CD1c-positive myeloid dendritic cell (primary cell): Measurements from ENCODE around the gene CYTL1.
A peak's percentile ranks its signal among the peaks of the same experiment; 100 is the strongest.
"Not testable (repeated sequence)": the region's sequence is repeated elsewhere in the genome, so short reads cannot be mapped to it uniquely, and the experiment has no call there.

Experiments
- DNase-seq: peaks from one replicate; pipeline ENCODE4 v3.0.0-alpha.2; 2016; ENCODE audit errors: extremely low spot score

The CYTL1 gene

GRCh38 chr4:5033281-5033841 is 14.1 kb upstream of the CYTL1 start:
- peak; percentile 36 for DNase-seq

GRCh38 chr4:5032813-5033212 is 13.6 kb upstream of the CYTL1 start:
- no peak for DNase-seq

- no peak for DNase-seq
Measured at GRCh38 chr4:5030927-5031326, 11.7 kb upstream of the CYTL1 start.

- no peak for DNase-seq
Measured at GRCh38 chr4:5030221-5030620, 11.0 kb upstream of the CYTL1 start.

GRCh38 chr4:5029447-5029846 is 10.2 kb upstream of the CYTL1 start:
- DNase-seq = no peak

GRCh38 chr4:5028480-5028879 is 9.2 kb upstream of the CYTL1 start:
- no peak for DNase-seq

- DNase-seq = no peak
Measured at GRCh38 chr4:5027346-5027745, 8.1 kb upstream of the CYTL1 start.

GRCh38 chr4:5026371-5026770 is 7.1 kb upstream of the CYTL1 start:
- no peak for DNase-seq

GRCh38 chr4:5024673-5025072 is 5.4 kb upstream of the CYTL1 start:
- DNase-seq = no peak

GRCh38 chr4:5021546-5021945 is 2.3 kb upstream of the CYTL1 start:
- no peak for DNase-seq

GRCh38 chr4:5020341-5020740 is 1.1 kb upstream of the CYTL1 start:
- no peak for DNase-seq

- DNase-seq = no peak
Measured at GRCh38 chr4:5019796-5020195, 538 bp upstream of the CYTL1 start.

- no peak for DNase-seq
Measured at GRCh38 chr4:5018603-5019002, 655 bp downstream of the CYTL1 start.

- no peak for DNase-seq
Measured at GRCh38 chr4:5018096-5018495, 1.2 kb downstream of the CYTL1 start.

GRCh38 chr4:5014007-5014682 is 5.1 kb downstream of the CYTL1 start:
- DNase-seq = no peak

GRCh38 chr4:5012958-5013357 is 6.3 kb downstream of the CYTL1 start:
- no peak for DNase-seq

GRCh38 chr4:5012244-5012898 is 6.9 kb downstream of the CYTL1 start:
- no peak for DNase-seq

GRCh38 chr4:5010984-5011383 is 8.3 kb downstream of the CYTL1 start:
- no peak for DNase-seq

GRCh38 chr4:5009796-5010195 is 9.5 kb downstream of the CYTL1 start:
- DNase-seq = no peak

- DNase-seq = not testable (repeated sequence)
Measured at GRCh38 chr4:5006932-5007331, 12.3 kb downstream of the CYTL1 start.

- no peak for DNase-seq
Measured at GRCh38 chr4:5004496-5004895, 14.8 kb downstream of the CYTL1 start.

GRCh38 chr4:5003918-5004317 is 15.3 kb downstream of the CYTL1 start:
- no peak for DNase-seq

GRCh38 chr4:5003372-5003857 is 15.8 kb downstream of the CYTL1 start:
- no peak for DNase-seq
